Left forelimb (tissue), 1 donor: ENCODE results near the gene EDC3.
"Not testable (repeated sequence)": the region's sequence is repeated elsewhere in the genome, so short reads cannot be mapped to it uniquely, and the experiment has no call there.

ENCODE experiments used
- DNase-seq: peaks from one replicate; pipeline ENCODE4 v3.0.0-alpha.2; 2018; ENCODE audit warnings: low spot score

EDC3 gene

GRCh38 chr15:74695597-74696397 lies at the start of gene EDC3:
Gene EDC3 (minus strand): TSS chr15:74696024. CDS start chr15:74675124, 20,900 bp downstream.
- DNase-seq, result peak; percentile 92

- DNase-seq, result no peak
Measured at GRCh38 chr15:74742422-74742821, 46.6 kb upstream of the EDC3 start.

- not testable (repeated sequence) for DNase-seq
Measured at GRCh38 chr15:74738239-74738638, 42.4 kb upstream of the EDC3 start.

- DNase-seq, result no peak
Measured at GRCh38 chr15:74735305-74735704, 39.5 kb upstream of the EDC3 start.

- DNase-seq, result no peak
Measured at GRCh38 chr15:74733269-74733668, 37.4 kb upstream of the EDC3 start.

GRCh38 chr15:74732846-74733245 lies 37.0 kb upstream of the EDC3 start:
- no peak for DNase-seq

GRCh38 chr15:74730619-74731316 lies 34.9 kb upstream of the EDC3 start:
- DNase-seq, result no peak

- not testable (repeated sequence) for DNase-seq
Measured at GRCh38 chr15:74729372-74729771, 33.5 kb upstream of the EDC3 start.

- DNase-seq, result not testable (repeated sequence)
Measured at GRCh38 chr15:74728699-74729098, 32.9 kb upstream of the EDC3 start.

GRCh38 chr15:74727727-74728126 lies 31.9 kb upstream of the EDC3 start:
- no peak for DNase-seq

- DNase-seq, result no peak
Measured at GRCh38 chr15:74726774-74727164, 30.9 kb upstream of the EDC3 start.

- DNase-seq, result no peak
Measured at GRCh38 chr15:74725845-74726773, 30.3 kb upstream of the EDC3 start.

- no peak for DNase-seq
Measured at GRCh38 chr15:74725225-74725774, 29.5 kb upstream of the EDC3 start, which contains the start of gene CYP1A1. Gene CYP1A1 (minus strand): TSS chr15:74725528. CDS start chr15:74723097, 2,431 bp downstream.

GRCh38 chr15:74724570-74725224 lies 28.9 kb upstream of the EDC3 start:
- no peak for DNase-seq

GRCh38 chr15:74723754-74724334 lies 28.0 kb upstream of the EDC3 start:
- no peak for DNase-seq

GRCh38 chr15:74723187-74723586 lies 27.4 kb upstream of the EDC3 start:
- no peak for DNase-seq

- no peak for DNase-seq
Measured at GRCh38 chr15:74722591-74722990, 26.8 kb upstream of the EDC3 start.

- DNase-seq, result no peak
Measured at GRCh38 chr15:74716651-74717050, 20.8 kb upstream of the EDC3 start.

- no peak for DNase-seq
Measured at GRCh38 chr15:74712311-74712710, 16.5 kb upstream of the EDC3 start.

- no peak for DNase-seq
Measured at GRCh38 chr15:74710319-74711094, 14.7 kb upstream of the EDC3 start.
